ENCODE data around the gene PRSS27. TPM values are rescaled to one million over a fixed set of nuclear protein-coding genes. Genes with fewer than 3 reads are reported as not detected.
"Not testable (repeated sequence)": the region's sequence is repeated elsewhere in the genome, so short reads cannot be mapped to it uniquely, and the experiment has no call there.

PRSS27 gene
- total RNA-seq, 2 experiments from 2014 or later, result 1.6 to 2.4 TPM

DNA sequence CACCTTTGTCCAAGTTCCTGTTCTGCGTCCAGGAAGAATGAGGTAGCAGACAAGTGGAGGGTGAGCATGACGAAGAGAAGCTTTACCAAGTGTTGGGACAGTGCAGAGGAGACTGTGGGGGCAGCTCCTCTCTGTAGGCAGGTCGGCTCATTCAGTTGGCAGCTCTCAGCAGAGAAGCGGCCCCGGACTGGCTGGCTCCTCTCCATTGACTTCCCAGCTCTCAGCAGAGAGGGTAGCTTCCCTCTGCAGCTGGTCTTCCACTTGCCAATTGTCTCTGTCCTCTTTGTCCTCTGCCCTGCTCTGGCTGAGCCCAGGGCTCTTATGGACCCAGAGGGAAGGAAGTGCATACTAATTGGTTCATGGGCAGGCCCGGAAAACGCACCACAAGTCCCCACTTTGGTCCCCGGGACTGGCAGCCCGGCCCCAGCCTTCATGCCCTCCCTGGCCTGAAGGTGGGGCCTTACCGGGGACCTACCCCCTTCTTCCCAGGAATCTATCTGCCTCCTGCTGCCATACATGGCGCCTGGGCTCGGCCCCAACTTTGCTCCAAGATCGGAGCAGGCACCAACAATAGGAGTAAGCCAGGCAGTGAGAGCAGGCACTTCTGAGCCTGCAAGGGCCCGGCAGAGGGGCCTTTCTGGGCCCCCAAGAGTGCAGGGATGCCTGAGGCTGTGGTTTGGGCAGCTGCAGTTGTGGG is 27.6 kb downstream of the PRSS27 start:
- H3K27me3 Mint-ChIP-seq, result no peaks in the 10 kb centered on the region
- peaks cover 11% of the 10 kb centered on the region for H3K4me1 Mint-ChIP-seq (ENCODE audit: low read depth)
- intact Hi-C loops (cut with micrococcal nuclease), result no loop called here
- no peaks in the 10 kb centered on the region for H3K9me3 Mint-ChIP-seq
- POLR2A ChIA-PET, result interaction anchor here (0.9 kb wide), 1 partner anchor 10 kb away, joined by 3 read pairs; the partner anchor contains the start of gene KCTD5
- no peak for DNase-seq
- peaks cover 11% of the 10 kb centered on the region for H3K36me3 Mint-ChIP-seq
- CTCF ChIA-PET, result interaction anchor here (0.6 kb wide), 1 partner anchor 247 kb away, joined by 3 read pairs; no protein-coding TSS in a partner anchor
- H3K27ac Mint-ChIP-seq, result no peak overlapping the region
- no peak overlapping the region for H3K4me3 Mint-ChIP-seq

- no peak overlapping the region for H3K4me3 Mint-ChIP-seq
- H3K27ac Mint-ChIP-seq, result no peak overlapping the region
- H3K4me1 Mint-ChIP-seq (ENCODE audit: low read depth), result peaks cover 15% of the 10 kb centered on the region
- POLR2A ChIA-PET, result no interaction called here
- DNase-seq, result no peak
- H3K9me3 Mint-ChIP-seq, result no peaks in the 10 kb centered on the region
- intact Hi-C loops (cut with micrococcal nuclease), result no loop called here
- H3K36me3 Mint-ChIP-seq, result peaks cover 9% of the 10 kb centered on the region
- H3K27me3 Mint-ChIP-seq, result no peaks in the 10 kb centered on the region
- CTCF ChIA-PET, result interaction anchor here (0.6 to 0.7 kb wide), 2 partner anchors 9 to 248 kb away, joined by 3 read pairs; partner anchors contain the start of gene KCTD5
Measured at GRCh38 chr16:2691491-2692248, 28.4 kb downstream of the PRSS27 start.

DNA sequence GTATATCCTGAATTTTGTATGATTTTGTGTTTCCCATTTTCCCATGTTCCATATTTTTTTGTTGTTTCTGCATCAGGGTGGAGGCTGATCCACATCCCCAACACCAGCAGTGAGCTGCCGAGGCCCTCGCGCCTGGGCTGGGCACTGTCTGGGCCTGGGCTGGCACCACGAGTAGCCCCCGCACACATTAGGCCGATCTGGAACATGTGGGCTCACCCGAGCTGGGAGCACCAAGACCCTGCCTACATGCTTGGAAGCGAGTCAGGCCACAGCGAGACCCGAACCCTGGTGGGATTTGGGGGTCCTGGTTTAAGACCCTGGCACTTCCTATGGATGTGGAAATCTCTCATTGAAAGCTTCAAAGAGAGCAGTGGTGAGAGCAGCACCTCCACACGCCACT is 29.2 kb downstream of the PRSS27 start:
- Mint-ChIP-seq H3K27ac (no peak overlapping the region), H3K4me1 (ENCODE audit: low read depth) (peaks cover 16% of the 10 kb centered on the region), H3K9me3 (no peaks in the 10 kb centered on the region), H3K36me3 (peaks cover 8% of the 10 kb centered on the region), H3K4me3 (no peak overlapping the region), H3K27me3 (no peaks in the 10 kb centered on the region)
- POLR2A ChIA-PET, result no interaction called here
- CTCF ChIA-PET, result interaction anchor here (0.7 kb wide), 1 partner anchor 8 kb away, joined by 3 read pairs; the partner anchor contains the start of gene KCTD5
- intact Hi-C loops (cut with micrococcal nuclease), result no loop called here
- DNase-seq, result no peak

DNA sequence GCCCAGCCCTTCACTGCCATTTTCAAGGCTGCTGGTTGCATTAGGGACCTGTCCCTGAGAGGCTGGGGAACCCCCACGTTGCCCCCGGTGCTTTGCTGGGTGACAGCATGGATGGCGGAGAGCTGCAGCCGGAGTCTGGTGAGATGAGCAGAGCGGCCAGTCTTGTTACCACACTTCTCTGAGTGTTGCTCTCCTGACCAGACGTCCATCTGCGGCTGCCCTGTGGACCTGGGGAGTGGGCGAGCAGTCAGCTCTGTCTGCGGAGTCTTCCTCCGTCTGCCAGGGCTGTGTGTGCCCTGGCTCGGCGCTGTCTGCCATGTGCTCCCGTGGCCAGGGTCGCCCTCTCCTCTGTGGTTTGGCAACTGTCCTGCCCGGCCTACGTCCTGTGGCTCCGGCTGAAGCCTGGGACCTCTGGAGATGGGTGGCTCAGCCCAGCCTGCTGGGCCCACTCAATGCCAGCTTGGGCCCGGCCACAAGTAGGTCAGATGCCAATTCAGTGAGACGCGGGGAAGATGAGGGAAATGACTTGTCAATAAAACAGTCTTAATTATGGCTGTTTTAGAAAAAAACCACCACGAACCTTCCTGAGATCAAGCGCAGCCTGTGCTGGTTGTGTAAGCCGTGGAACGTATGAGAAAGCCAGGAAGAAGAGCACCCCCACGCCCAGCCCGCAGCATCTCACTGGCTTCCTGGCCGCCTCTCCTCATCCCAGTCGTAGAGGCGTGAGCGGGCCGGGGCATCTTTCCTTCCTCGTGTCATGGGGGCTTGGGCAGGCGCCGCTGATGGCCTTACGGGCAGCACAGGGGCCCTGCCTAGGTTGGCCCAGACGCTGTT is 29.8 kb downstream of the PRSS27 start:
- peaks cover 18% of the 10 kb centered on the region for H3K4me1 Mint-ChIP-seq (ENCODE audit: low read depth)
- DNase-seq, result no peak
- ChIA-PET CTCF (no interaction called here), POLR2A (no interaction called here)
- H3K27me3 Mint-ChIP-seq, result no peaks in the 10 kb centered on the region
- H3K36me3 Mint-ChIP-seq, result peaks cover 8% of the 10 kb centered on the region
- intact Hi-C loops (cut with micrococcal nuclease), result no loop called here
- H3K27ac Mint-ChIP-seq, result no peak overlapping the region
- H3K9me3 Mint-ChIP-seq, result no peaks in the 10 kb centered on the region
- H3K4me3 Mint-ChIP-seq, result no peak overlapping the region

GRCh38 chr16:2689422-2689821 is 30.6 kb downstream of the PRSS27 start:
- H3K9me3 Mint-ChIP-seq; DNase-seq; POLR2A ChIA-PET; H3K27ac Mint-ChIP-seq; H3K4me3 Mint-ChIP-seq; H3K27me3 Mint-ChIP-seq; intact Hi-C loops (cut with micrococcal nuclease); CTCF ChIA-PET: not testable (repeated sequence)
- peaks cover 22% of the 10 kb centered on the region for H3K4me1 Mint-ChIP-seq (ENCODE audit: low read depth)
- peaks cover 11% of the 10 kb centered on the region for H3K36me3 Mint-ChIP-seq

GRCh38 chr16:2687531-2688308 is 32.3 kb downstream of the PRSS27 start:
- Mint-ChIP-seq H3K27me3 (no peaks in the 10 kb centered on the region), H3K36me3 (peaks cover 11% of the 10 kb centered on the region), H3K4me3 (peak overlapping the region; percentile 64), H3K4me1 (ENCODE audit: low read depth) (peaks cover 26% of the 10 kb centered on the region), H3K9me3 (no peaks in the 10 kb centered on the region), H3K27ac (peak overlapping the region; percentile 91)
- intact Hi-C loops (cut with micrococcal nuclease), result no loop called here
- no peak for DNase-seq
- CTCF ChIA-PET, result no interaction called here
- POLR2A ChIA-PET, result no interaction called here

DNA sequence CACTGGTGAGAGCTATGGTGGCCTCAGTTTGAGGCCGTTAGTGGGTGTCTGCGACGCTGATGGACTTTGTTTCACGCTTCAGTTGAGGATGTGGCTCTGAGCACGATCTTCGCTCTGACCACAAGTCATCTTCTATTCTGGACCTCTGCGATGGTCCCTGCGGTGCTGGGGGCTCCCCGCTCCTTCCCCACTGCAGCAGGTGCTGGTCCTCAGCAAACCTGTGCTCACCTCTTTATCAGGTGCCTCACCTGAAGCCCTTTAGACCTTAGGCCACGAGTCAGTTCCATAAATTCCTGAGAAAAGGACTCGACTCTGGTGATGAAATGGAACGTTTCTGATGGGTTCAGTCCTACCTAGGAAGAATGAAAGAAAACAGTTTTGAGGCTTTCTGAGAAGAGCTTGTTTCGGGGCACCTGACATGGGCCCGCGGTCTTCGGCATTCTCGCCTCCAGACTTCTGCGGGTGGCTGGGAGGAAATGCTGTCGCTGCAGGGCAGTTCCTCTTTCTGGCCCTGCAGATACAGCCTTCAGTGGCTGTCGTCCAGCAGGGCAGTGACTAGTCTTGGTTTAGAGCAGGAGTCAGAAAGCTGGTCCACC is 33.0 kb downstream of the PRSS27 start:
- Mint-ChIP-seq H3K27me3 (no peaks in the 10 kb centered on the region), H3K4me1 (ENCODE audit: low read depth) (peaks cover 28% of the 10 kb centered on the region), H3K4me3 (peak overlapping the region; percentile 64), H3K9me3 (no peaks in the 10 kb centered on the region), H3K27ac (peak overlapping the region; percentile 91), H3K36me3 (peaks cover 14% of the 10 kb centered on the region)
- POLR2A ChIA-PET, result no interaction called here
- CTCF ChIA-PET, result no interaction called here
- intact Hi-C loops (cut with micrococcal nuclease), result no loop called here
- peak; percentile 60 for DNase-seq

DNA sequence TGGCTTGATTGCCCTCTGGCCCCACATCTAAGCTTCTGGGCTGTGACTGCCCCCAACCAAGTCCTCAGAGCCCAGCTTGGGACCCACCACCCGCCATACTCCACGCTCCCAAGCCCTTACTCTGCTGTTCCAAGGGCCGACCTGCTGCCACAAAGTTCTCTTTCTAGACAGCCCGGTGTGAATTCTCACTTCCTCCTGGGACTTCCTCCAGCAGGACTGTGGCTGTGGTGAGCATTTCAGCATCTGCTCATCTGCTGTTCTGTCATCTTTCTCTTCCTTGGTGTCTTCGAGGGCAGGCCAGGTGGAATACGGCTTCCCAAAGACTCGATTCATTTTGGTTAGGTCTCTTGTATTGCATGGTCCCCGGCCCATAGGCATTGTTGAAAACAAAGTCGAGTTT is 33.9 kb downstream of the PRSS27 start:
- H3K27me3 Mint-ChIP-seq; H3K4me3 Mint-ChIP-seq; POLR2A ChIA-PET; H3K27ac Mint-ChIP-seq; CTCF ChIA-PET; H3K9me3 Mint-ChIP-seq; intact Hi-C loops (cut with micrococcal nuclease); DNase-seq: not testable (repeated sequence)
- Mint-ChIP-seq H3K36me3 (peaks cover 15% of the 10 kb centered on the region), H3K4me1 (ENCODE audit: low read depth) (peaks cover 29% of the 10 kb centered on the region)

DNA sequence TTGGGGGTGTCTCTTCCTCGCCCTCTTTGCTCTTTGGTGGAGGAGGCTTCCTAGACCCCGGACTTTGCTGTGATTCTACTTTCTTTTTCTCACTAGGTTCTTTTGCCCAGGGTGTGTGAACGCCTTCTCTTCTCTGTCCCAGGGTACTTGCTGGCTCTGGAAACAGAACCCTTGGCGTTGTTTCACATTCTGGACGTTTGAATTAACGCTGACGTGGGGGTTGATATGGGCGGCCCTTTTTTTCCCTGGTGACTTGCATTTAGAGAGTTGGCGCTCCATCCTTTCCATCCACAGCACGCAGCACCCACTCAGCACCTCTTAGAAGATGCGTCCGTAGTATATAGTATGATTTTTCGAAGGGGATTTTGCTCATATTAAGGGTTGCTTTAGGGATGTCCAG is 37.0 kb downstream of the PRSS27 start:
- not testable (repeated sequence) for DNase-seq, H3K9me3 Mint-ChIP-seq, H3K27me3 Mint-ChIP-seq
- intact Hi-C loops (cut with micrococcal nuclease), result loop anchor here (2.0 to 5.0 kb wide), 2 partner anchors 38 to 94 kb away; partner anchors contain the start of genes ELOB and PRSS27
- Mint-ChIP-seq H3K27ac (peak overlapping the region; percentile 86), H3K4me3 (peak overlapping the region; percentile 94), H3K4me1 (ENCODE audit: low read depth) (peaks cover 33% of the 10 kb centered on the region), H3K36me3 (peaks cover 14% of the 10 kb centered on the region)
- ChIA-PET POLR2A (interaction anchor here (0.6 to 1.4 kb wide), 4 partner anchors 10 to 1510 kb away, joined by 3 to 8 read pairs (median 5); no protein-coding TSS in a partner anchor), CTCF (interaction anchor here (1.0 to 1.4 kb wide), 4 partner anchors 8 to 237 kb away, joined by 3 to 8 read pairs (median 4); no protein-coding TSS in a partner anchor)

DNA sequence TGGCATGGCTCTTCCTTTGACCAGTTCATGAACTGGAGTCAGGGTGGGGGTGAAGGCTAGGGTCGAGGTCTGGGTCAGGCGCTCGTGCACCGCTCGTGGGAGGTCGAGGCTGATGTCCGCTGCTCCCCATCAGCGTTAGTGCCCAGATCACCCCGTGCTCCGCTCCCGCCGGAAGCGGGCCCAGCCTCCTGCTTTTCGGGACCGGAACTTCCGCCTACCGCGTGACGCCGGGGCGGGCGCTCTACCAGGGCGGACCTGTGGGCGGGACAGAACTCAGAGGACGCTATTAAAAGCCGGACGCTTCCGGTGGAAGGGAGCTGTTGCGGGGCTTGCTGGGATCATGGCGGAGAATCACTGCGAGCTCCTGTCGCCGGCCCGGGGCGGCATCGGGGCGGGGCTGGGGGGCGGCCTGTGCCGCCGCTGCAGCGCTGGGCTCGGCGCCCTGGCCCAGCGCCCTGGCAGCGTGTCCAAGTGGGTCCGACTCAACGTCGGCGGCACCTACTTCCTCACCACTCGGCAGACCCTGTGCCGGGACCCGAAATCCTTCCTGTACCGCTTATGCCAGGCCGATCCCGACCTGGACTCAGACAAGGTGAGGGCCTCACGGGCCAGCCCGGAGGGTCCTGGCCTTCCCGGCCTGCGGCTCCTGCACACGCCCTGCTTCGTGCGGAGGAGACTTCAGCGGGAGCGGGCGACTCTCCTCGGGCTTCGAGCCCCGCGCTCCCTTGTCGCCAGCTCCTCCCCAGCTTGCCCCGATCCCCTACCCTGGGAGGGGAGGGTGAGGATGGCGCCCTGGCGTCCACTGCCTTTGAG is 37.6 kb downstream of the PRSS27 start, which contains the start of gene KCTD5:
Gene KCTD5 (plus strand): TSS at position 315 of the 813 bp plus-strand sequence. CDS start 26 bp downstream, at position 341.
- Mint-ChIP-seq H3K36me3 (peaks cover 14% of the 10 kb centered on the region), H3K4me3 (peak within 1 kb of the TSS; percentile 94), H3K9me3 (no peaks in the 10 kb centered on the region), H3K27ac (peak within 1 kb of the TSS; percentile 93), H3K27me3 (no peaks in the 10 kb centered on the region), H3K4me1 (ENCODE audit: low read depth) (peaks cover 28% of the 10 kb centered on the region)
- CTCF ChIA-PET, result interaction anchor here (0.6 to 1.4 kb wide), 8 partner anchors 9 to 349 kb away, joined by 3 to 8 read pairs (median 3); no protein-coding TSS in a partner anchor
- POLR2A ChIA-PET, result interaction anchor here (0.6 to 1.4 kb wide), 8 partner anchors 9 to 1511 kb away, joined by 3 to 8 read pairs (median 4); no protein-coding TSS in a partner anchor
- intact Hi-C loops (cut with micrococcal nuclease), result loop anchor here (1.0 to 5.0 kb wide), 4 partner anchors 9 to 95 kb away; partner anchors contain the start of genes ELOB and PRSS27
- peak; percentile 98 for DNase-seq

Data from activated CD4-positive, alpha-beta memory T cell treated with anti-CD3 and anti-CD28 coated beads for 36 hours (primary cell).